GM21515 (cell line): ENCODE results near the gene ATP12A.
A peak's percentile ranks its signal among the peaks of the same experiment; 100 is the strongest.
"Not testable (repeated sequence)": the region's sequence is repeated elsewhere in the genome, so short reads cannot be mapped to it uniquely, and the experiment has no call there.

ENCODE experiments used
- ATAC-seq: cut with Tn5 transposase; IDR thresholded peaks from one replicate; pipeline ENCODE4 v1.9.1; 2021; ENCODE audit not compliant: unreplicated experiment

The ATP12A gene

GRCh38 chr13:24724714-24725113 is 44.5 kb downstream of the ATP12A start:
- ATAC-seq = no peak

- no peak for ATAC-seq
These were observed 45.2 kb downstream of the ATP12A start for GRCh38 chr13:24725379-24725778.

DNA sequence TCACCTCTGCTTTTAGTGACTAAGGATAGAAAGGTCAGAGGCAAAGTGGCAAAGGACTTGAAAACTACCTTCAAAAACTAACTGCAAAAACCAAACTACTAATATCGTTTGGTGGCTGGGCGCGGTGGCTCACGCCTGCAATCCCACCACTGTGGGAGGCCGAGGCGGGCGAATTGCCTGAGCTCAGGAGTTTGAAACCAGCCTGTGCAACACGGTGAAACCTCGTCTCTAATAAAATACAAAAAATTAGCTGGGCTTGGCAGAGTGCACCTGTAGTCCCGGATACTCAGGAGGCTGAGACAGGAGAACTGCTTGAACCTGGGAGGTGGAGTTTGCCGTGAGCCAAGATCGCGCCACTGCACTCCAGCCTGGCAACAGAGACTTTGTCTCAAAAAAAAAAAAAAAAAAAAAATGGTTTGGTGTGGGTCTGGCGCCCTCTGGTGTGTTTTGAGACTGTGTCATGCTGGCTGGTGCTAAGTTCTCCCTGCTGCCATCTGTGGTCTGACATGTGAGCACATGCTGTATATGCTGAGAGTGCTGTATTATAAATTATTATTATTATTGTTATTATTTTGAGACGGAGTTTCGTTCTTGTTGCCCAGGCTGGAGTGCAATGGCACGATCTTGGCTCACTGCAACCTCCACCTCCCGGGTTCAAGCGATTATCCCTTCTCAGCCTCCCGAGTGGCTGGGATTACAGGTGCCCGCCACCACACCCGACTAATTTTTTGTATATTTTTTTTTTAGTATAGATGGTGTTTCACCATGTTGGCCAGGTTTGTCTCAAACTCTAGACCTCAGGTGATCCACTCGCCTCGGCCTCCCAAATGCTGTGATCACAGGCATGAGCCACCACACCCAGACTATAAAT is 47.8 kb downstream of the ATP12A start:
- ATAC-seq = peak; percentile 77

DNA sequence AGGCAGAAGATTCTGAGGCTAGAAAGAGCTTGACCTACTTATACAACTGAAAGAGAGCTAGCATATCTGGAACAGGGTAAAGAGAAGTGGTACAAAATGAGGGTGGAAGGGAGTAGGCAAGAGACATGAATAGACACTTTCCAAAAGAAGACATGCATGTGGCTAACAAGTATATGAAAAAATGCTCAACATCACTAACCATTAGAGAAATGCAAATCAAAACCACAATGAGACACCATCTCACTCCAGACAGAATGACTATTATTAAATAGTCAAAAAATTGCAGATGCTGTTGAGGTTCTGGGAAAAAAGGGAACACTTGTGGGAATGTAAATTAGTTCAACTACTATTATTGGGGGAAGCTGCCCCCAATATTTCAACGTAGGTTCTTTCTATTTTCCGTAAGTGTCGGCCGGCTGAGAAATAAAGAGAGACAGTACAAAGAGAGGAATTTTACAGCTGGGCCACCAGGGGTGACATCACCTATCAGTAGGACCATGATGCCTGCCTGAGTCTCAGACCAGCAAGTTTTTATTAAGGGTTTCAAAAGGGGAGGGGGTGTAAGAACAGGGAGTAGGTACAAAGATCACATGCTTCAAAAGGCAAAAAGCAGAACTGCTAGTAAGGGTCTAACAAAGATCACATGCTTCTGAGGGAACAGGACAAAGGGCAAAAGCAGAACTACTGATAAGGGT is 50.8 kb downstream of the ATP12A start:
- not testable (repeated sequence) for ATAC-seq

GRCh38 chr13:24734950-24735349 is 54.7 kb downstream of the ATP12A start:
- ATAC-seq = no peak

GRCh38 chr13:24737042-24737441 is 56.8 kb downstream of the ATP12A start:
- ATAC-seq = no peak

DNA sequence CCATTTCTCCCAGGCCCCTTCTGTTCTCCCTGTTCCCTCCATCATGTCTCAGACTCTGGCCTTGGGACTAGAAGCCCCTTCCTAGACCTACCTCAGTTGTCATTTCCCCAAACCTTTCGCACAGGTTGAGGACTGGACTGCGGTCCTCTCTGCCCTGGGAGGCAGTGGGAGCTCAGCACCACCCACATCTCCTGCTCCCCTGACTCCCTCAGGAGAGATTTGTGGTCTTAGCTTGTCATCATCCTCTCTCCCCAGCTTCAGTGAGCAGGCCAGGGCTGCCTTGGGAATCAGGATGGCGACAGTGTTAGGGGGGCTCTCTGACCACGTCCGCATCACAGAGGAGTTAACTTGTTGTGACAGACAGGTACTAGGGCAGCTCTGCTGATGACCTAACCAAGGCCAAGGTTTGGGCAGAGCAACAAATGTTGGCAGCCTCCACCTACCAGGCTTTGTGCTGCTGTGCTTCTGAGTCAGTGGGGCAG is 58.2 kb downstream of the ATP12A start:
- no peak for ATAC-seq

- ATAC-seq = no peak
These were observed 60.0 kb downstream of the ATP12A start for GRCh38 chr13:24740014-24740890.

DNA sequence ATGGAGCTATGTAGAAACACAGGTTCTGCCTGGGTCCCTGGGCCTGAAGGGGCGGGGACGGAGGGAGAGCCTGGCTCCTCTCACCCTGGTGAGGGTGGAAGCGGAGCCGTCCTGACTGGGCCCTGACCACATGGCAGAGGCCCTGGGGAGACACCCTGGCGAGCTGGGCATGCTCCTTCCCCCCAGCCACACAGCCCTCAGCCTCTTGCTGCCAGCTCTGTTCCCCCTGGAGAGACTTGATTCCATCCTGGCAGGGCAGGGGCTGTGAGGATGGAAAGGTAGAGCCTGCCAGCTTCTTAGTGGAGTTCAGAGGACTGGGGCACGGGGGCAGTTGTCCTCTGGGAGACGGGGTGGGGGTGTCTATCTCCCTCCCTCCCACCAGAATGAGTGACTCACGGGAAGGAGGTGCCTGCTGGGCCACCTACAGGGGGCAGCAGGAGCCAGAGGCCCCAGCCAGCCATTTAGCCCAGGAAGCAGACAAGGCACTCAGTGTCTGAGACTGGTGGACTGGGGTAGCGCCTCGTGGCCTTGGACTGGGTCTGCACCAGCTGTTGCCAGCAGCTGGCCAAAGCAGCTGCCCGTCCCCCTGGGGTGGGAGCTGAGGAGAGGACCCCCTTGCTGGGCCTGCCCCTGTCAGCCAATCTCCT is 60.9 kb downstream of the ATP12A start:
- ATAC-seq = no peak

DNA sequence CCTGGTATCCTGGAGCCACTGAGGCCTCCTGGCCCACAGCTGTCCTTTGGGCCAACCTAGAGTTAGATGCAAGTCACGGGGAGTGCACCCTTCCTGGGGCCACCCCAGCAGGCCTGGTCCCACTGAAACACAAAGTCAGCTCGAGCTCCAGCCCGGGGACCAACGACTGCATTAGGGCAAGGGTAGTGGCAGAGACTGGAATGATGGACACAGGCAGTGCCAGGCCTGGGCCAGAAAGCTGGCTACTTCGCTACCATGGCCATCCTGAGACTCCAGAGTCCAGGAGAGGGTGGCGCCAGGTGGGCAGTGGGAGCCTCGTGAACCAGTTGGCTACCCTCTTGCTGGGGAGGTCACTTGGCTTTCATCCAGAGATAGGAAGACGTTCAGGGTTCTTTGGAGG is 61.6 kb downstream of the ATP12A start:
- ATAC-seq = no peak

DNA sequence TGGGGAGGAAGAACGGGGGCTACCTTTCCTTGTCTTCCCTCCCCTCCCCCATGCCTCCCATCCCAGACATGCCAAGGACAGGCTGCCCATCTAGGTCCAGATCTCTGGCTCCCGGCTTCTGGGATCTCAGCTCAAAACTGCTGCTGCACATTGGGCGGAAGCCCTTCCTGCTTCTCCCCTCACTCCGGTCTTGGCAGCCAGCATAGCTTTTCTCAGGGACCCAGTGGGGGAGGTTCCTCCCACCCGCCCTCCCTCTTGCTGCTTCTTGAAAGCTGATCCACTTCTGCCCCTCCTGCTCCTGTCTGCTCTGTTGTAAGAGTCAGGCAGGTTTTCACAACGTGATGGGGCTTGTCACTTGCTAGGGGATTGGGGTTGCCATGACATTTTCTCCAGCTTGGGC is 62.1 kb downstream of the ATP12A start:
- ATAC-seq = no peak

GRCh38 chr13:24742977-24743376 is 62.8 kb downstream of the ATP12A start:
- ATAC-seq = no peak

DNA sequence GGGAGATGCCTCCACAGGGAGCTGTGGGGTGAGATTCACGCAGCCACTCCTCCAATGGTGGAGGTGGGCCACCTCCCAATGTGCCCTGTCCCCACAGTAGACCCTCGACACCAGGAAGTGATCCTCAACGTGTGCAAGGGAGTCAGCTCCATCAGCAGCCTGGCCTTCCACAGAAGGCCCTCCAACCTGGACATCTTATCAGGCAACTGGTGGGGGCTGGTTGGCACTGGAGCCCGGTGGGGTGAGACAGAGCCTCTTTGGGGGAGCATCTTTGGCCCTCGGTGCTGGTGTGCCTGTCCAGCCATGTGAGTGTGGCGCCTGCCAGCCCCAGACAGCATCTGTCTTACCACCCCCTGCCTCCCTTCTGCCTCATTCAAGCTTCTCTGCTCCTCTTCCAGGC is 64.0 kb downstream of the ATP12A start:
- no peak for ATAC-seq

GRCh38 chr13:24745516-24745860 is 65.3 kb downstream of the ATP12A start:
- ATAC-seq = no peak

- no peak for ATAC-seq
These were observed 65.8 kb downstream of the ATP12A start for GRCh38 chr13:24745861-24746617.

DNA sequence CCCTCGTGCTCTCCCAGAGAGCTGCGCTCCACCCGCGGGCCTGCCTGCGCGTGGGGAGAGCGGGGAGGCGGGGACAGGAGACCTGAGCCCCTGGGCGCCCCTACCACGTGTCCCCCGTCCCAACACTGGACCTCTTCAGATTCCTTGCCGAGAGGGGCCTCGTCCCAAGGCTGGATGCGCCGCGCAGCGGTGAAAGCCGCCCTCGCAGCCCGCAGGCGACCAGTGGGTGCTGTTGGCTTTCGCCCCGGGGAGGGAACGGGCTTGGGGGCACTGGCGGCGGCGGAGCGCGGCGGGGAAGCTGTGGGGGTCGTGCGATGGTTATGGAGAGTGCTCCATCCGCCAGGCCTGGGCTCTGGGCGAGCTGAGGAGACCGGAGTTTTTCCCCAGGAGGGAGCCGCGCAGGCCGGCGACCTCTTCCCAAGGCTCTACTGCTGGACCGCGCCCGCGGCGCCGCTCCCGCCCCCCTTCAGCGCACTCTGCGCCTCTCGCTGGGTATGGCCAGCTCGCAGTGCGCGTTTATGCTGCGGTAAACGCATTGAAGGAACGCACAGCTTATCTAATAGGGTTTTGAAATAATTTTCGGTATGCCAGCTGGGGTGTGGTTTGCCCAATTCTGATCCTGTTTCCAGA is 66.5 kb downstream of the ATP12A start:
- ATAC-seq = no peak

GRCh38 chr13:24747248-24748060 is 67.2 kb downstream of the ATP12A start:
- no peak for ATAC-seq

DNA sequence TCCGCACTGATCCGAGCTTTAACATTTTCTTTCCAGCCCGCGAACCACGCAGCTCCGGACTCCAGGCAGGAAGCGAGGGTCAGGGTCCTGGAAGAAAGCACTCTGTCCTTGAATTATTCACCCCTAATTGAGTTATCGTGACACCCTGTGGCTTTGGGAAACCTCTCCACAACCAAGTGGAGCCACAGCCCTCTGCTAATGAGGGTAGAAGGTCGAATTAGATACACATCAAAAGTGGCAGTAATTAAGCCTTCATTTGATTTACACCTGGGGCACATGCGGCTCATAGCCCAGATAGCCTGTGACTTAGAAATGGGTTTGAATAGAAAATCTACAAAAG is 67.8 kb downstream of the ATP12A start:
- ATAC-seq = no peak

GRCh38 chr13:24759197-24759596 is 79.0 kb downstream of the ATP12A start:
- no peak for ATAC-seq
